Glutamatergic neuron (in vitro differentiated cells): ENCODE measurements around the gene SLC35F3. TPM values are rescaled to one million over a fixed set of nuclear protein-coding genes. Genes with fewer than 3 reads are reported as not detected.
A peak's percentile ranks its signal among the peaks of the same experiment; 100 is the strongest.

Source experiments
- DNase-seq: peaks from one replicate; pipeline ENCODE4 v3.0.0; 2022
- H3K27ac Mint-ChIP-seq: one replicate; pipeline ENCODE4 v1.8.0; 2020; ENCODE audit warnings: mild to moderate bottlenecking, mixed read lengths, inconsistent platforms; ENCODE audit not compliant: unreplicated experiment
- H3K27me3 Mint-ChIP-seq: one replicate; pipeline ENCODE4 v1.8.0; 2020; ENCODE audit warnings: mild to moderate bottlenecking, moderate library complexity, mixed read lengths, inconsistent platforms; ENCODE audit not compliant: unreplicated experiment
- H3K36me3 Mint-ChIP-seq: one replicate; pipeline ENCODE4 v1.8.0; 2020; ENCODE audit warnings: mild to moderate bottlenecking, mixed read lengths, inconsistent platforms; ENCODE audit not compliant: unreplicated experiment
- H3K4me1 Mint-ChIP-seq: one replicate; pipeline ENCODE4 v1.8.0; 2020; ENCODE audit warnings: mild to moderate bottlenecking, low read depth, mixed read lengths, inconsistent platforms; ENCODE audit not compliant: unreplicated experiment
- H3K4me3 Mint-ChIP-seq: one replicate; pipeline ENCODE4 v1.8.0; 2020; ENCODE audit warnings: mild to moderate bottlenecking, mixed read lengths, inconsistent platforms; ENCODE audit not compliant: unreplicated experiment
- H3K9me3 Mint-ChIP-seq: one replicate; pipeline ENCODE4 v1.8.0; 2020; ENCODE audit warnings: mild to moderate bottlenecking, moderate library complexity, mixed read lengths, inconsistent platforms; ENCODE audit not compliant: unreplicated experiment
- CTCF ChIP-seq: fragments of 200-600 bp; sonication (generic); IDR thresholded peaks from one replicate; pipeline ENCODE4 v1.5.0; 2021; ENCODE audit not compliant: partially characterized antibody, unreplicated experiment
- total RNA-seq: library from RNA; stranded (reverse); fragmentation: NEBNext Ultra II Directional; extraction: Animal tissue kit (Norgen Biotek cat#: 25700); gene quantifications from one replicate; pipeline ENCODE4 v1.2.1, GENCODE V29; 2021; ENCODE audit not compliant: unreplicated experiment

Gene SLC35F3
- total RNA-seq, 1 donor from 2014 or later: 0.98 TPM

GRCh38 chr1:234320069-234320468 is 415.6 kb downstream of the SLC35F3 start:
- Mint-ChIP-seq H3K4me3 (no peak overlapping the region), H3K36me3 (no peaks in the 10 kb centered on the region), H3K4me1 (no peaks in the 10 kb centered on the region), H3K27ac (no peak overlapping the region), H3K9me3 (no peaks in the 10 kb centered on the region), H3K27me3 (peaks cover 4% of the 10 kb centered on the region)
- DNase-seq: no peak
- no peak for TF ChIP-seq CTCF

DNA sequence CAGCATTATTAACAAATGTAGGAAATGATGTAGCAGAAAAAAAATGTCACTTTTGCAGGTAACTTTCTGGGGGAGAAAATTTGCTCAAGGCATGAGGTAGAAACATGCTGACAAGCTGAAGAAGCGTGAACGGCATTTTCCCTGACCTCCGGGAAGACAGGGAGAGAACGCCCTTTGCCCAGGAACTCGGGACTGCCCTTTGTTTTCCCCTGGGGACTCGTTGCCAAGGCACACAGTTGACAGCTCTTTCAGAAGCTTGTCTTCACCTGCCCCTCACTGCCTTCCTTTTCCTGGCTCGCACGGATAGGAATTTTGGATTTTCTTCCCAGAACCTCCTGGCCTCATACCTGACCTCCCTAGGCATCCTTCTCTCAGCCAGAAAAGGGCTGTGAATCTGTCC is 416.1 kb downstream of the SLC35F3 start:
- no peak for DNase-seq
- no peak overlapping the region for H3K4me3 Mint-ChIP-seq
- H3K36me3 Mint-ChIP-seq: no peaks in the 10 kb centered on the region
- H3K4me1 Mint-ChIP-seq: no peaks in the 10 kb centered on the region
- no peak overlapping the region for H3K27ac Mint-ChIP-seq
- H3K27me3 Mint-ChIP-seq: peaks cover 4% of the 10 kb centered on the region
- no peaks in the 10 kb centered on the region for H3K9me3 Mint-ChIP-seq
- TF ChIP-seq CTCF: no peak

GRCh38 chr1:234321231-234321630 is 416.8 kb downstream of the SLC35F3 start:
- no peak for DNase-seq
- Mint-ChIP-seq H3K36me3 (no peaks in the 10 kb centered on the region), H3K27me3 (peaks cover 8% of the 10 kb centered on the region), H3K27ac (no peak overlapping the region), H3K4me1 (no peaks in the 10 kb centered on the region), H3K4me3 (no peak overlapping the region), H3K9me3 (peaks cover 2% of the 10 kb centered on the region)
- TF ChIP-seq CTCF: no peak

DNA sequence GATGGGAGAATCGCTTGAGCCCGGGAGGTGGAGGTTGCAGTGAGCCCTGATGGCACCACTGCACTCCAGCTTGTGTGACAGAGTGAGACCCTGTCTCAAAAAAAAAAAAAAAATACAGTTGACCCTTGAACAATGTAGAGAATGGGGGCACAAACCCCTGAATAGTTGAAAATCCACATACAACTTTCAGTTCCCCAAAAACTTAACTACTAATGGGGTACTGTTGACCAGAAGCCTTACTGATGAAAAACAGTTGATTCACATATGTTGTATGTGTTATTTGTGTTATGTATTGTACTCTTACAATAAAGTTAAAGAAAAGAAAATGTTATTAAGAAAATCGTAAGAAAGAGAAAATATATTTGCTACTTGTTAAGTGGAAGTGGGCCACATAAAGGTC is 417.6 kb downstream of the SLC35F3 start:
- H3K27ac Mint-ChIP-seq: no peak overlapping the region
- H3K36me3 Mint-ChIP-seq: no peaks in the 10 kb centered on the region
- peaks cover 9% of the 10 kb centered on the region for H3K27me3 Mint-ChIP-seq
- DNase-seq: no peak
- H3K4me3 Mint-ChIP-seq: no peak overlapping the region
- no peak for TF ChIP-seq CTCF
- peaks cover 4% of the 10 kb centered on the region for H3K4me1 Mint-ChIP-seq
- peaks cover 2% of the 10 kb centered on the region for H3K9me3 Mint-ChIP-seq

DNA sequence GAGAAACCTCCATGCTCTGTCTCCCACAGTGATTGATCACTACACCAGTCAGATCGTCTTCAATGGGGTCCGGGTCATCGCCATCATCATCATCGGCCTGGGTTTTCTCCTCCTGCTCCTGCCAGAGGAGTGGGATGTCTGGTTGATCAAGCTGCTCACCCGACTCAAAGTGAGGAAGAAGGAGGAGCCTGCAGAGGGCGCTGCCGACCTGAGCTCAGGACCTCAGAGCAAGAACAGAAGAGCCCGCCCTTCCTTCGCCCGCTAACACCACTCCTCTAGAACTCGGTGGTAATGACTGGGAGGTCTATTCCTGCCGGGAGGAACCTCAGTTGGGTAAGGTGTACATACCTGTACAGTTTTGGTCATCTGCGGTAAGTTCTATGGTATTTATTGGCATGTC is 418.5 kb downstream of the SLC35F3 start:
- no peak overlapping the region for H3K27ac Mint-ChIP-seq
- no peaks in the 10 kb centered on the region for H3K36me3 Mint-ChIP-seq
- peak; percentile 79 for DNase-seq
- peaks cover 4% of the 10 kb centered on the region for H3K4me1 Mint-ChIP-seq
- no peak overlapping the region for H3K4me3 Mint-ChIP-seq
- peaks cover 2% of the 10 kb centered on the region for H3K9me3 Mint-ChIP-seq
- H3K27me3 Mint-ChIP-seq: peaks cover 9% of the 10 kb centered on the region
- TF ChIP-seq CTCF: peak; percentile 23
